ENCODE results near the gene NAMPT. TPM values are rescaled to one million over a fixed set of nuclear protein-coding genes. Genes with fewer than 3 reads are reported as not detected.
A peak's percentile ranks its signal among the peaks of the same experiment; 100 is the strongest.
"Not testable (repeated sequence)": the region's sequence is repeated elsewhere in the genome, so short reads cannot be mapped to it uniquely, and the experiment has no call there.

Gene NAMPT
- total RNA-seq, 4 donors from 2014 or later = 96.7 to 239 (median 189) TPM

DNA sequence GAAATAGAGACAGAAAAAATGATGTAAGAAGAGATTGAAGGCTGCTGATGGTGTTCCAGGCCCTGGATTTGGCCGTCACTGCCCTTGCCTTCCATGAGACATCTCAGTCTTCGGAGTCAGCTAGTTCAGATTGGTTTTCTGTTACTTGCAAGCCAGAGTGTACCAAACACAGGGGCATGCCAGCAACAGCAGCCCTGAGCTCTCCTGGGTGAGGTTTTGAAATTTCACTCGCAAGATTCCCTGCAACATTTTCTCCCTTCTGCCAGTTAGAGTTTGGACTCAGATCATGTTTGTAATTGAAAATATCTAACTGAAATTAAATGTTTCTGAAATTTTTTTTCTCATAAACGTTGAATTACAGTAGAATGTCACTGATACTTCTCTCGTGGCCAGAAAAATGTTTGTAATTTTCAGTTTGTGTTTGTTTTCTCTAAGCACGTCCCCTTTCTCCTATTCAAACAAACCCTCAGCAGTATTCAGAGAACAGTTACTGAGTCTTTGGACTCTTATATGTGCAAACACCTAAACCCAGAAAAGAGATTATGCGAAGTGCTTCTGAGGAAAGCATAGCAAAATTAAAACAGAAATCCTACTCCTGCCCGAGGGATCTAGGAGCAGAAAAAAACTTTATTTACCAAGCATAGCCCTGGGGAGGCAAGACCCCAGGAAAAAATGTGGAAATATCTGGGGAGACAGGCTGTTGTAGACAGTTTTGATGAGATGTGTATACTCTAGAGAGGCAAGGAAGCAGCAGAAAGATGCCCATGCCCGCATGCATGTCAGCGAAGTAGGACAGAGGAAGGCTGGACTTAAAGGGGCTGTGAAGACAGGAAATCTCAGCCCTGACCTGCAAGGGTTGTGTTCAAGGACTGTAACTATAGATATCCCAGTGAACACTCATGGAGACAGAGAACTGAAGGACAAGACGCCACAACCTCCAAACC, 43.0 kb upstream of the NAMPT start:
- Histone ChIP-seq H3K4me3 (no peak overlapping the region), H3K9me3 (no peaks in the 10 kb centered on the region), H3K36me3 (no peaks in the 10 kb centered on the region), H3K27me3 (no peaks in the 10 kb centered on the region), H3K4me1 (peaks cover 15% of the 10 kb centered on the region), H3K27ac (peak overlapping the region; percentile 29)
- no peak for TF ChIP-seq CTCF (IDR thresholded peaks at IDR 0.05)
- no peak for TF ChIP-seq POLR2A (IDR thresholded peaks at IDR 0.05)
- no peak for TF ChIP-seq EP300 (IDR thresholded peaks at IDR 0.05)
- no peak for TF ChIP-seq POLR2AphosphoS5 (IDR thresholded peaks at IDR 0.05)
- DNase-seq (ENCODE audit: low spot score in 2 of 2) = no peak
- 77% methylated on average over 11 of the region's 11 CpGs for WGBS

DNA sequence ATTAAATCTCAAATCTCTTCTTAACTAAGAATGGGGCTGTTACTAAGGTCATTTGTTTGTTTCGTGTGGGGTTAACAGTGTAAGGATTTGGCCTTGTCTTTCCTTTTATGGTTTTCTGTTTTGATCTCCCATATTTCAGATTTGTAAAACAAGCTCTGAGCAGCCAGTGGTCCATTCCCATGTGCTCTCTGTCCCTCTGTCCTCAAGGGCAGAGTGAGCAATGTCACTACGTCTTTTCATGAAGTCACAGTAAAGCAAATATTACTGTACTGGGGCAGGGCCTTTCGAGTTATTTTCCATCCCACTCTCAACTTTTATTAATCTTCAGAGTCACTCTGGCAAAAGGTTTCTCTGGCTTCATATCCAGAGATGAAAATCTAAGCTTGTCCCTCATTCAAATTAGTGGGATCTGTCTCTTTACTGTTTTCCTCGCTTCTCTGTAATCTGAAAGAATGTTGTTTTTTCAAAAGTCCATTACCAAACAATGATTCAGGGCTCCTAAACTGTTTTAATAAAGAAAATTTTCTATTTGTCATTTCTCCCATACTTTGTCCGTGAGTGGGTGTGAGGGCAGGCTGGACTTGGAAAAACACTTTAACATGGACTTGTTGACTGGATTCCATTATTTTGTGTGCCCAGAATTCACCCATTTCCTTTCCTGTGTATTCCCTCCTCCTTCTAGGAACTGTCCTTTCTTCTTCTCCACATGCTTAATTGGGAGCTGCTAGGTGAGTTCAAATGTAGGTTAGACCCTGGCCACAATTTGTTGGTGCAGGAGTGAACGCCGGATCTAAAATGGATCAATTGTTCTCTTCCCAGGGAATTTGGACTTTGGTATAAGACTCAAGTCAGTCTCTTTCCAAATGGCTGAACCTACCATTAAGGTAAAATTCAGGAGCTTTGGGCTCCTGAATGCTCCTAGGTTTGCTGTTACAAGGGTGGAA, 42.1 kb upstream of the NAMPT start:
- peaks cover 15% of the 10 kb centered on the region for H3K4me1 ChIP-seq
- no peaks in the 10 kb centered on the region for H3K9me3 ChIP-seq
- 80% methylated on average over 7 of the region's 7 CpGs for WGBS
- DNase-seq (ENCODE audit: low spot score in 2 of 2) = no peak
- no peak overlapping the region for H3K4me3 ChIP-seq
- H3K36me3 ChIP-seq = no peaks in the 10 kb centered on the region
- TF ChIP-seq CTCF (IDR thresholded peaks at IDR 0.05) (no peak), POLR2A (IDR thresholded peaks at IDR 0.05) (no peak), POLR2AphosphoS5 (IDR thresholded peaks at IDR 0.05) (no peak), EP300 (IDR thresholded peaks at IDR 0.05) (no peak)
- H3K27ac ChIP-seq = peak overlapping the region; percentile 29
- H3K27me3 ChIP-seq = no peaks in the 10 kb centered on the region

DNA sequence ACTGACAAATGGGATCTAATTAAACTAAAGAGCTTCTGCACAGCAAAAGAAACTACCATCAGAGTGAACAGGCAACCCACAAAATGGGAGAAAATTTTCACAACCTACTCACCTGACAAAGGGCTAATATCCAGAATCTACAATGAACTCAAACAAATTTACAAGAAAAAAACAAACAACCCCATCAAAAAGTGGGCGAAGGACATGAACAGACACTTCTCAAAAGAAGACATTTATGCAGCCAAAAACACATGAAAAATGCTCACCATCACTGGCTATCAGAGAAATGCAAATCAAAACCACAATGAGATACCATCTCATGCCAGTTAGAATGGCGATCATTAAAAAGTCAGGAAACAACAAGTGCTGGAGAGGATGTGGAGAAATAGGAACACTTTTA, 39.7 kb upstream of the NAMPT start:
- H3K9me3 ChIP-seq; H3K27me3 ChIP-seq; H3K4me3 ChIP-seq; H3K27ac ChIP-seq; H3K4me1 ChIP-seq; H3K36me3 ChIP-seq; DNase-seq (ENCODE audit: low spot score in 2 of 2): not testable (repeated sequence)
- 92% methylated on average over 1 of the region's 2 CpGs for WGBS

- 92% methylated on average over 9 of the region's 9 CpGs for WGBS
- not testable (repeated sequence) for DNase-seq (ENCODE audit: low spot score in 2 of 2); H3K36me3 ChIP-seq
These were observed 35.5 kb upstream of the NAMPT start for GRCh38 chr7:106320254-106320770.

DNA sequence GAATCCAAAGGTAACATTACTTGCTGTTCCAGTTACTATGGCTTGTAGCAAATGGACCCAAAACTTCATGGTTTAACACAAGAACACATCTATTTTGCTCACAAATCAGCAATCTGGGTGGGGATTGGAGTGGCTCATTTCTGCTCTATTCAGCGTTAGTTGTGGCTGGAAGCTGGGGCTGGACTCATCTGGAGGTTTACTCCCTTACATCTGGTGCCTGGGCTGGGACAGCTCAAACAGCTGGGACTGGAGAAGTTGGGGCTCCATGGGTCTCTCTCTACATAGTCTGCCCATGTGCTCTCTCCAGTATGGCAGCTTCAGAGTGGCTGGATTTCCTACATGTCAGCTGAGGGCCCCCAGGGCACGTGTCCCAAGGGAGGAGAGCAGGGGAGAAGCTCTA, 33.7 kb upstream of the NAMPT start:
- Histone ChIP-seq H3K36me3 (no peaks in the 10 kb centered on the region), H3K4me1 (no peaks in the 10 kb centered on the region), H3K9me3 (no peaks in the 10 kb centered on the region), H3K4me3 (no peak overlapping the region), H3K27me3 (no peaks in the 10 kb centered on the region), H3K27ac (no peak overlapping the region)
- WGBS = 76% methylated on average over 2 of the region's 2 CpGs
- TF ChIP-seq POLR2AphosphoS5 (IDR thresholded peaks at IDR 0.05) (no peak), CTCF (IDR thresholded peaks at IDR 0.05) (no peak)
- DNase-seq (ENCODE audit: low spot score in 2 of 2) = no peak

More at GRCh38 chr7:106320254-106320770, 35.5 kb upstream of the NAMPT start:
- not testable (repeated sequence) for H3K27me3 ChIP-seq, H3K4me1 ChIP-seq, H3K4me3 ChIP-seq, H3K27ac ChIP-seq, H3K9me3 ChIP-seq

GRCh38 chr7:106317971-106318370, 33.2 kb upstream of the NAMPT start:
- H3K4me1 ChIP-seq = no peaks in the 10 kb centered on the region
- no peak for DNase-seq (ENCODE audit: low spot score in 2 of 2)
- no peak overlapping the region for H3K27ac ChIP-seq
- no peaks in the 10 kb centered on the region for H3K9me3 ChIP-seq
- H3K4me3 ChIP-seq = no peak overlapping the region
- WGBS = 87% methylated on average over 5 of the region's 5 CpGs
- H3K36me3 ChIP-seq = no peaks in the 10 kb centered on the region
- TF ChIP-seq EP300 (IDR thresholded peaks at IDR 0.05) = no peak
- no peak for TF ChIP-seq POLR2A (IDR thresholded peaks at IDR 0.05)
- TF ChIP-seq CTCF (IDR thresholded peaks at IDR 0.05) = no peak
- TF ChIP-seq POLR2AphosphoS5 (IDR thresholded peaks at IDR 0.05) = no peak
- no peaks in the 10 kb centered on the region for H3K27me3 ChIP-seq

Measured in suprapubic skin (tissue), 4 donors.